MCF 10A (cell line): ENCODE results near the gene LMO7. TPM values are rescaled to one million over a fixed set of nuclear protein-coding genes. Genes with fewer than 3 reads are reported as not detected.

Experiments
- BruUV-seq: library from RNA; stranded (reverse); fragments of 400-500 nt; replicated peaks from 2 replicates; lab custom pipeline; 2021; lab: Mats Ljungman, UMichigan
- CTCF ChIA-PET: fragments of 300-600 bp; sonication (Branson Sonifier 250); formaldehyde crosslinking; extraction: SDS; loops from one replicate; lab custom pipeline; 2021; ENCODE audit warnings: antibody characterized with exemption, inconsistent platforms; lab: Yijun Ruan, JAX
- POLR2A ChIA-PET: fragments of 300-600, 350-650 bp; sonication (Branson Sonifier 250); formaldehyde crosslinking; extraction: SDS; loops from one replicate; lab custom pipeline; 2020; ENCODE audit warnings: antibody characterized with exemption, inconsistent platforms; lab: Yijun Ruan, JAX
- DNase-seq: peaks from one replicate; pipeline ENCODE4 v3.0.0-alpha.2; 2018; ENCODE audit not compliant: unreplicated experiment
- H3K27ac Mint-ChIP-seq: one replicate; pipeline ENCODE4 v1.8.0; 2022; ENCODE audit warnings: mild to moderate bottlenecking, low read depth, mixed read lengths; ENCODE audit not compliant: unreplicated experiment
- H3K27me3 Mint-ChIP-seq: one replicate; pipeline ENCODE4 v1.8.0; 2022; ENCODE audit warnings: mixed read lengths; ENCODE audit not compliant: insufficient read depth, unreplicated experiment
- H3K36me3 Mint-ChIP-seq: one replicate; pipeline ENCODE4 v1.8.0; 2022; ENCODE audit warnings: mild to moderate bottlenecking, moderate library complexity, mixed read lengths; ENCODE audit not compliant: insufficient read depth, unreplicated experiment
- H3K4me1 Mint-ChIP-seq: one replicate; pipeline ENCODE4 v1.8.0; 2022; ENCODE audit warnings: mixed read lengths; ENCODE audit not compliant: insufficient read depth, unreplicated experiment
- H3K4me3 Mint-ChIP-seq: one replicate; pipeline ENCODE4 v1.8.0; 2022; ENCODE audit warnings: mild to moderate bottlenecking, moderate library complexity, mixed read lengths; ENCODE audit not compliant: unreplicated experiment
- H3K9me3 Mint-ChIP-seq: one replicate; pipeline ENCODE4 v1.8.0; 2022; ENCODE audit warnings: mixed read lengths; ENCODE audit not compliant: unreplicated experiment
- CTCF ChIP-seq: fragments of 200-600 bp; IDR thresholded peaks from one replicate; pipeline ENCODE4 v1.8.0; 2022; ENCODE audit warnings: antibody characterized with exemption, mild to moderate bottlenecking; ENCODE audit not compliant: unreplicated experiment
- intact Hi-C: fragments of 100-400 bp; cut with micrococcal nuclease; formaldehyde crosslinking; loops from 2 replicates; pipeline ENCODE4 v1.14.1; 2022
- total RNA-seq: library from RNA; stranded (reverse); gene quantifications from 2 replicates; pipeline ENCODE4 v1.2.3, GENCODE V29; 2022

LMO7 gene
- total RNA-seq, 1 experiment from 2014 or later: 30.8 TPM

GRCh38 chr13:75751350-75751749 lies 115.2 kb downstream of the LMO7 start:
- intact Hi-C loops: no loop called here
- DNase-seq: no peak
- ChIA-PET POLR2A (interaction anchor here (1.1 kb wide), 1 partner anchor 9 kb away, joined by 5 read pairs; no protein-coding TSS in a partner anchor), CTCF (interaction anchor here (0.6 to 2.8 kb wide), 3 partner anchors 56 to 519 kb away, joined by 3 to 17 read pairs (median 4); no protein-coding TSS in a partner anchor)
- H3K27me3 Mint-ChIP-seq: no peaks in the 10 kb centered on the region
- H3K4me1 Mint-ChIP-seq: no peaks in the 10 kb centered on the region
- no peaks in the 10 kb centered on the region for H3K36me3 Mint-ChIP-seq
- BruUV-seq: no TSS peak
- no peak overlapping the region for H3K4me3 Mint-ChIP-seq
- H3K27ac Mint-ChIP-seq: no peak overlapping the region
- TF ChIP-seq CTCF: no peak
- no peaks in the 10 kb centered on the region for H3K9me3 Mint-ChIP-seq

GRCh38 chr13:75752826-75753225 lies 116.7 kb downstream of the LMO7 start:
- no peak for TF ChIP-seq CTCF
- POLR2A ChIA-PET: no interaction called here
- Mint-ChIP-seq H3K36me3 (no peaks in the 10 kb centered on the region), H3K27me3 (no peaks in the 10 kb centered on the region), H3K9me3 (no peaks in the 10 kb centered on the region), H3K4me1 (peaks cover 6% of the 10 kb centered on the region), H3K4me3 (no peak overlapping the region), H3K27ac (no peak overlapping the region)
- intact Hi-C loops: no loop called here
- BruUV-seq: no TSS peak
- CTCF ChIA-PET: no interaction called here
- no peak for DNase-seq

GRCh38 chr13:75754936-75755335 lies 118.8 kb downstream of the LMO7 start:
- intact Hi-C loops: no loop called here

GRCh38 chr13:75757336-75757735 lies 121.2 kb downstream of the LMO7 start:
- Mint-ChIP-seq H3K4me3 (no peak overlapping the region), H3K36me3 (no peaks in the 10 kb centered on the region), H3K4me1 (peaks cover 24% of the 10 kb centered on the region), H3K27ac (peak overlapping the region; percentile 59), H3K9me3 (no peaks in the 10 kb centered on the region), H3K27me3 (no peaks in the 10 kb centered on the region)
- POLR2A ChIA-PET: interaction anchor here (0.8 to 1.7 kb wide), 3 partner anchors 8 to 61 kb away, joined by 3 to 8 read pairs (median 3); no protein-coding TSS in a partner anchor
- CTCF ChIA-PET: interaction anchor here (0.6 to 2.2 kb wide), 6 partner anchors 24 to 89 kb away, joined by 3 to 14 read pairs (median 3); no protein-coding TSS in a partner anchor
- no peak for DNase-seq
- TF ChIP-seq CTCF: no peak
- intact Hi-C loops: no loop called here
- BruUV-seq: no TSS peak

More at GRCh38 chr13:75754936-75755335, 118.8 kb downstream of the LMO7 start:
- ChIA-PET CTCF (interaction anchor here (1.0 kb wide), 1 partner anchor 59 kb away, joined by 4 read pairs; no protein-coding TSS in a partner anchor), POLR2A (no interaction called here)
- TF ChIP-seq CTCF: no peak
- Mint-ChIP-seq H3K4me1 (peaks cover 18% of the 10 kb centered on the region), H3K27ac (no peak overlapping the region), H3K36me3 (no peaks in the 10 kb centered on the region), H3K27me3 (no peaks in the 10 kb centered on the region), H3K9me3 (no peaks in the 10 kb centered on the region), H3K4me3 (no peak overlapping the region)
- no TSS peak for BruUV-seq
- DNase-seq: no peak
